ENCODE results near the gene ATOH8. TPM values are rescaled to one million over a fixed set of nuclear protein-coding genes. Genes with fewer than 3 reads are reported as not detected.

ATOH8 gene
- total and polyA plus RNA-seq, 9 donors = 9.4 to 37.7 (median 29.6) TPM

DNA sequence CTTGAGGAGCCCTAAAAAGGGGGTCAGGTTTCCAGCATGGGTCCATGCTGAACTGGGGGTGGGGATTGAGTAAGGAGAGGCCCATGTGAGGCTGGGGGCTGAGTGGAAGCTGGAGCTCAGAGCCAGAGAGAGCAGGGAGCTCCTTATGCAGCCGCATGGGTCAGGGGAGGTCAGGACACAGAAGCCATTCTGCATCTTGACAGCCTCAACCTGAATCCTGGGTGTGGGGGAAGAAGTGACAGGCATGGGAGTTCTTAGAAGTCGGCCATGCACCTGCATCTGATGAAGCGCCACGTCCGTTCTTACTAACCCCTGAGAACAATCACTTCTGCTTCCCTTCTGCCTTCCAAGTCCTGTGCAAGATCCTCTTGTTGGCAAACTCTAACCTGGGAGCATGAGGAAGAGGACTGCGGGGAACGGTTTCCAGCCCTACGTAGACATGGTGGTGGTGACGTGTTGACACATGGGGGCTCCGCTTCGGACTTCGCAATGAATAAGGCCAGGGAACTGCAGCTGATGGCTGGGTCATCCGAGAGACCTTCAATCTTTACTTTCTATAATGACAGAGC, 37.4 kb upstream of the ATOH8 start:
- WGBS, 3 donors = 84 to 90% (median 84%) methylated on average over 13 of the region's 13 CpGs
- Histone ChIP-seq H3K9me3 (no peaks in the 10 kb centered on the region), H3K4me1 (ENCODE audit: insufficient read depth) (peaks cover 25% of the 10 kb centered on the region), H3K27me3 (no peaks in the 10 kb centered on the region), H3K27ac (no peak overlapping the region), H3K36me3 (no peaks in the 10 kb centered on the region), H3K4me3 (no peak overlapping the region)
- DNase-seq = no peak
- intact Hi-C loops (cut with DNase I) = no loop called here
- TF ChIP-seq, protein P1, sequence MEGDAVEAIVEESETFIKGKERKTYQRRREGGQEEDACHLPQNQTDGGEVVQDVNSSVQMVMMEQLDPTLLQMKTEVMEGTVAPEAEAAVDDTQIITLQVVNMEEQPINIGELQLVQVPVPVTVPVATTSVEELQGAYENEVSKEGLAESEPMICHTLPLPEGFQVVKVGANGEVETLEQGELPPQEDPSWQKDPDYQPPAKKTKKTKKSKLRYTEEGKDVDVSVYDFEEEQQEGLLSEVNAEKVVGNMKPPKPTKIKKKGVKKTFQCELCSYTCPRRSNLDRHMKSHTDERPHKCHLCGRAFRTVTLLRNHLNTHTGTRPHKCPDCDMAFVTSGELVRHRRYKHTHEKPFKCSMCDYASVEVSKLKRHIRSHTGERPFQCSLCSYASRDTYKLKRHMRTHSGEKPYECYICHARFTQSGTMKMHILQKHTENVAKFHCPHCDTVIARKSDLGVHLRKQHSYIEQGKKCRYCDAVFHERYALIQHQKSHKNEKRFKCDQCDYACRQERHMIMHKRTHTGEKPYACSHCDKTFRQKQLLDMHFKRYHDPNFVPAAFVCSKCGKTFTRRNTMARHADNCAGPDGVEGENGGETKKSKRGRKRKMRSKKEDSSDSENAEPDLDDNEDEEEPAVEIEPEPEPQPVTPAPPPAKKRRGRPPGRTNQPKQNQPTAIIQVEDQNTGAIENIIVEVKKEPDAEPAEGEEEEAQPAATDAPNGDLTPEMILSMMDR (IDR thresholded peaks at IDR 0.05) = no peak
- TF ChIP-seq EP300 (IDR thresholded peaks at IDR 0.05) (no peak), POLR2A (IDR thresholded peaks at IDR 0.05) (no peak)

DNA sequence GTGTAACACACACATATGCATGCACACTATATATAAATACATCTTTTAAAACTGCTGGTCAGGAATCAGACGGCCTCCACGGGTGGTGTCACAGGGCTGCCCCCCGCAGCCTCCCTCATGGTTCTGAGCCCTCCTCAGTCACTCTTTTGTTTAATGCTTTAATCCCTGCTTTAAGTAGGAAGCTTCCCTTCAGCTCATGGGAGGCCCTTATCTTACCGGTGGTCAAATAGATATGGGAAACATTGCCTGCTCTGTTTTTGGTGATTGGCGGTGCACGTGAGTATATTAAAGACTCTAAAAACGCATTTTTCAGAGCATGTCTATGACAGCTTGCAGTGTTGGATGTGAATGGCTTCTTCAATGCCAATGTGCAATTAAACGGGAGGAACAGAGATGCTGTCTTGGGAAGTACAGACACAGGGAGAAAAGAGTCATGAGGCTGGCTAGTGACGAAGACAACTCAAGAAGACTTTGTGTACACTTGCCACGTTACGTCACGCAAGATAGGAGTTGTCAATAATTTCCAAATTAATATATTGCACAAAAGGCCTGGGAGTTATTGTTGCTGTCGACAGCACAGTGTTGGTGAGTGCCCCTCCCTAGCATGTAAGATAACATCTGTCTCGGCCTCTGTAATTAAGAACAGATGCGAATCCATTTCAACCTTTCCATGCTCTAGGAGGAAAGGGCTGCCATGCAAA, 36.3 kb upstream of the ATOH8 start:
- intact Hi-C loops (cut with DNase I) = no loop called here
- Histone ChIP-seq H3K9me3 (no peaks in the 10 kb centered on the region), H3K36me3 (no peaks in the 10 kb centered on the region), H3K27ac (no peak overlapping the region), H3K27me3 (no peaks in the 10 kb centered on the region), H3K4me3 (no peak overlapping the region), H3K4me1 (ENCODE audit: insufficient read depth) (peaks cover 17% of the 10 kb centered on the region)
- WGBS, 3 donors = 77 to 87% (median 85%) methylated on average over 15 of the region's 15 CpGs
- TF ChIP-seq, protein P1 (IDR thresholded peaks at IDR 0.05) = no peak
- TF ChIP-seq EP300 (IDR thresholded peaks at IDR 0.05) (no peak), POLR2A (IDR thresholded peaks at IDR 0.05) (no peak)
- DNase-seq = no peak

DNA sequence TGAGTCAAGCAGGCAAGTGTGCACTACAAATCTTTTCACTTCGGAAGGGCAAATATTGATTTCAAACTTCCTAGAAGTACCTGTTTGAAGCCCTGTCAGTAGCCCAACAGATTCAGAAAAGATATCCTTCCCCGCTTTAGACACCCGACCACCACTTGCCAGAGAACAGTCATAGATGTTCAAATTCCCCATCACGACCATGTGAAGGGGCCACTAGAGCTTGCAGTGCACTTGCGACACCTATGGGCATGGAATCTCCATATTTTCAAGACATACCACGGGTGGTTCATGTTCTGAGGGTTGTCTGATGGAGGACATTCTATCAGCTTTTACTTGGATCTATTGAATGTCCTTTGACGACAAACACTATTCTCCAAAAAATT, 35.8 kb upstream of the ATOH8 start:
- 88 to 92% (median 90%) methylated on average over 7 of the region's 7 CpGs for WGBS, 3 donors
- Histone ChIP-seq H3K4me1 (ENCODE audit: insufficient read depth) (peaks cover 13% of the 10 kb centered on the region), H3K27me3 (no peaks in the 10 kb centered on the region), H3K27ac (no peak overlapping the region), H3K9me3 (no peaks in the 10 kb centered on the region), H3K36me3 (no peaks in the 10 kb centered on the region), H3K4me3 (no peak overlapping the region)
- intact Hi-C loops (cut with DNase I) = no loop called here
- TF ChIP-seq, protein P1 (IDR thresholded peaks at IDR 0.05) = no peak
- no peak for TF ChIP-seq EP300 (IDR thresholded peaks at IDR 0.05)
- no peak for TF ChIP-seq POLR2A (IDR thresholded peaks at IDR 0.05)
- no peak for DNase-seq

DNA sequence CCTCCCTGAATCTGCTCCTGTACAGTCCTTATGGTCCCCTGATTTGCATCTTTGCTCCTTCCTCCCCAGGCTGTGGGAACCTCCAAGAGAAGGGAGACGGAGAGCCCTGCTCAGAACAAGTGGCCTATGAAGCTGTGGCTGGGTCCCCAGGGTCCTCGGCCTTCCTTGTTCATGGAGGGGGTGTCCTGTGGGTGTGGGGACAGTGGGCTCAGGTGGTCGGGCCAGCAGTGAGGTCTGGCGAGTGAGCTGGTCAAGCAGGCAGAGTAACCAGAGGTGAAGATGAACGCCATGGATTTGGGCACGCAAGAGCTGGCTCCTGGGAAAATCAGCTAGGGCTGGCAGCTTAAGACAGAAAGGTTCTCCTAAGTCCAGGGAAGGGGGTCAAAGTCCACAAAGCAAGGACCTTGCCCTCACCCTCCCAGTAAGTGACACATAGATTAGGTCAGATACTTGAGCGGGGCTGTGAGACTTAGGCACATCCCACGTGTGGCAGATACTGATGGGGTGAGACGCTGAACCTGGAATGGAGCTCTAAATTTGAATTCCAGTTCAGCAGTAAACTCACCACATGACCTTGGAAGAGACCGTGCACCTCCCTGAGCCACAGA, 34.8 kb upstream of the ATOH8 start:
- no peak for TF ChIP-seq EP300 (IDR thresholded peaks at IDR 0.05)
- TF ChIP-seq, protein P1 (IDR thresholded peaks at IDR 0.05) = no peak
- no peak for TF ChIP-seq POLR2A (IDR thresholded peaks at IDR 0.05)
- intact Hi-C loops (cut with DNase I) = no loop called here
- no peaks in the 10 kb centered on the region for H3K36me3 ChIP-seq
- no peaks in the 10 kb centered on the region for H3K9me3 ChIP-seq
- no peak overlapping the region for H3K27ac ChIP-seq
- H3K4me3 ChIP-seq = no peak overlapping the region
- H3K27me3 ChIP-seq = no peaks in the 10 kb centered on the region
- peaks cover 9% of the 10 kb centered on the region for H3K4me1 ChIP-seq (ENCODE audit: insufficient read depth)
- no peak for DNase-seq
- 67 to 76% (median 71%) methylated on average over 10 of the region's 10 CpGs for WGBS, 3 donors
